GM23338 (cell line): ENCODE measurements around the gene CARMIL1. TPM values are rescaled to one million over a fixed set of nuclear protein-coding genes. Genes with fewer than 3 reads are reported as not detected.

Experiments used
- ATAC-seq: fragments of 200-7000 bp; cut with Tn5 transposase; 3 replicates; pipeline ENCODE4 v1.9.1; 2020
- DNase-seq: peaks from one replicate; pipeline ENCODE4 v3.0.0-alpha.2; 2015; ENCODE audit warnings: low spot score
- H2AFZ ChIP-seq: fragments of 200-600 bp; sonication (generic); 2 replicates; pipeline ENCODE4 v1.8.0; 2016; ENCODE audit warnings: antibody characterized with exemption, mild to moderate bottlenecking, moderate library complexity
- H3F3A ChIP-seq: fragments of 200-600 bp; sonication (generic); replicated peaks from 2 replicates; pipeline ENCODE4 v1.8.0; 2017; ENCODE audit warnings: antibody characterized with exemption, mixed run types, low read depth
- H3K27ac ChIP-seq: fragments of 200-600 bp; sonication (generic); 2 replicates; pipeline ENCODE4 v1.6.1; 2016; ENCODE audit warnings: low read depth
- H3K27me3 ChIP-seq: fragments of 200-600 bp; sonication (generic); 2 replicates; pipeline ENCODE4 v1.8.0; 2016; ENCODE audit warnings: mild to moderate bottlenecking, mixed run types, moderate library complexity; ENCODE audit not compliant: insufficient read depth
- H3K36me3 ChIP-seq: fragments of 200-600 bp; sonication (generic); 2 replicates; pipeline ENCODE4 v1.8.0; 2016; ENCODE audit warnings: mild to moderate bottlenecking; ENCODE audit not compliant: insufficient read depth
- H3K4me1 ChIP-seq: fragments of 200-600 bp; sonication (generic); 2 replicates; pipeline ENCODE4 v1.8.0; 2016; ENCODE audit warnings: mild to moderate bottlenecking, moderate library complexity; ENCODE audit not compliant: insufficient read depth
- H3K4me2 ChIP-seq: fragments of 200-600 bp; sonication (generic); 2 replicates; pipeline ENCODE4 v1.7.1; 2017; ENCODE audit warnings: mixed run types
- H3K4me3 ChIP-seq: fragments of 200-600 bp; sonication (generic); 2 replicates; pipeline ENCODE4 v1.6.1; 2016; ENCODE audit warnings: mixed run types
- H3K79me2 ChIP-seq: fragments of 200-600 bp; sonication (generic); replicated peaks from 2 replicates; pipeline ENCODE4 v1.8.0; 2017; ENCODE audit warnings: mild to moderate bottlenecking; ENCODE audit not compliant: insufficient read depth
- H3K9me2 ChIP-seq: fragments of 200-600 bp; sonication (generic); 2 replicates; pipeline ENCODE4 v1.8.0; 2017; ENCODE audit not compliant: insufficient read depth
- H4K20me1 ChIP-seq: fragments of 200-600 bp; sonication (generic); replicated peaks from 2 replicates; pipeline ENCODE4 v1.8.0; 2017; ENCODE audit warnings: mild to moderate bottlenecking; ENCODE audit not compliant: insufficient read depth
- H3K27ac Mint-ChIP-seq: 2 replicates; pipeline ENCODE4 v1.8.0; 2020; ENCODE audit warnings: inconsistent platforms, mild to moderate bottlenecking, moderate library complexity, mixed read lengths
- H3K27me3 Mint-ChIP-seq: 3 replicates; pipeline ENCODE4 v1.8.0; 2022; ENCODE audit warnings: low read depth, mild to moderate bottlenecking, moderate library complexity, mixed read lengths, inconsistent platforms; ENCODE audit not compliant: insufficient read depth, poor library complexity
- H3K36me3 Mint-ChIP-seq: 3 replicates; pipeline ENCODE4 v1.8.0; 2021; ENCODE audit warnings: low read depth, mild to moderate bottlenecking, inconsistent platforms, moderate library complexity, mixed read lengths
- H3K4me1 Mint-ChIP-seq: 3 replicates; pipeline ENCODE4 v1.8.0; 2020; ENCODE audit warnings: mild to moderate bottlenecking, inconsistent platforms, mixed read lengths
- H3K4me3 Mint-ChIP-seq: 3 replicates; pipeline ENCODE4 v1.8.0; 2021; ENCODE audit warnings: moderate library complexity, mild to moderate bottlenecking, inconsistent platforms, mixed read lengths
- H3K9me3 Mint-ChIP-seq: 3 replicates; pipeline ENCODE4 v1.8.0; 2020; ENCODE audit warnings: moderate library complexity, mild to moderate bottlenecking, inconsistent platforms, mixed read lengths
- POLR2AphosphoS5 ChIP-seq: IDR thresholded peaks from 2 replicates; pipeline ENCODE4 v1.6.1; 2016; ENCODE audit warnings: antibody characterized with exemption, low read depth
- polyA plus RNA-seq: library from polyadenylated mRNA; unstranded; fragments of >200 nt; fragmentation: Nextera tagmentation; extraction: Ambion mirVana; gene quantifications from 2 replicates; pipeline ENCODE4 v1.2.1, GENCODE V29; 2016
- total RNA-seq: library from RNA; depleted of rRNA; stranded (reverse); fragments of >200 nt; shearing (Covaris generic); gene quantifications from 2 replicates; pipeline ENCODE4 v1.2.3, GENCODE V29; 2014
- TF ChIP-seq, protein P1 (sequence below): fragments of 250-450 bp; sonication (Bioruptor Pico); IDR thresholded peaks from 2 replicates; pipeline ENCODE4 v1.5.0; 2020; ENCODE audit warnings: mild to moderate bottlenecking, moderate library complexity

The CARMIL1 gene
- total and polyA plus RNA-seq, 2 experiments from 2014 or later = 43.2 to 66.9 TPM

DNA sequence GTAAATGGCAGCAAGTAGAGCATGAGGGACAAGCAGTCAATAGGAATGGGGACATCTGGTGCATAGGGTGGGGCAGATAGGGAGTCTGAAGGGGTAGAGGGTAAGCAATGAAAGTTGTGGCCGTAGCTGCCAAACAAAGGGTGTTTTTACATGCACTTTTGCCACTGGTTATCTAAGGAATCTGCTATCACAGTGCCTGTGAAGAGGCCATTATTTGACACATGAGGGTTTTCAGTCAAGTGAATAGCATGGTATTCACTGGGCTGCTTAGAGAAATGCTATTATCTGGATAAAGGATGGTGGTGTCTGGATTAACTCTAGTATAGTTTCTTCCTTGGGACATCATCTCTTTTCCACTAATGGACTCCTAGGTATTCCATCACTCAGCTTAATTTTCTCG is 118.2 kb downstream of the CARMIL1 start (continued):
- TF ChIP-seq, protein P1, sequence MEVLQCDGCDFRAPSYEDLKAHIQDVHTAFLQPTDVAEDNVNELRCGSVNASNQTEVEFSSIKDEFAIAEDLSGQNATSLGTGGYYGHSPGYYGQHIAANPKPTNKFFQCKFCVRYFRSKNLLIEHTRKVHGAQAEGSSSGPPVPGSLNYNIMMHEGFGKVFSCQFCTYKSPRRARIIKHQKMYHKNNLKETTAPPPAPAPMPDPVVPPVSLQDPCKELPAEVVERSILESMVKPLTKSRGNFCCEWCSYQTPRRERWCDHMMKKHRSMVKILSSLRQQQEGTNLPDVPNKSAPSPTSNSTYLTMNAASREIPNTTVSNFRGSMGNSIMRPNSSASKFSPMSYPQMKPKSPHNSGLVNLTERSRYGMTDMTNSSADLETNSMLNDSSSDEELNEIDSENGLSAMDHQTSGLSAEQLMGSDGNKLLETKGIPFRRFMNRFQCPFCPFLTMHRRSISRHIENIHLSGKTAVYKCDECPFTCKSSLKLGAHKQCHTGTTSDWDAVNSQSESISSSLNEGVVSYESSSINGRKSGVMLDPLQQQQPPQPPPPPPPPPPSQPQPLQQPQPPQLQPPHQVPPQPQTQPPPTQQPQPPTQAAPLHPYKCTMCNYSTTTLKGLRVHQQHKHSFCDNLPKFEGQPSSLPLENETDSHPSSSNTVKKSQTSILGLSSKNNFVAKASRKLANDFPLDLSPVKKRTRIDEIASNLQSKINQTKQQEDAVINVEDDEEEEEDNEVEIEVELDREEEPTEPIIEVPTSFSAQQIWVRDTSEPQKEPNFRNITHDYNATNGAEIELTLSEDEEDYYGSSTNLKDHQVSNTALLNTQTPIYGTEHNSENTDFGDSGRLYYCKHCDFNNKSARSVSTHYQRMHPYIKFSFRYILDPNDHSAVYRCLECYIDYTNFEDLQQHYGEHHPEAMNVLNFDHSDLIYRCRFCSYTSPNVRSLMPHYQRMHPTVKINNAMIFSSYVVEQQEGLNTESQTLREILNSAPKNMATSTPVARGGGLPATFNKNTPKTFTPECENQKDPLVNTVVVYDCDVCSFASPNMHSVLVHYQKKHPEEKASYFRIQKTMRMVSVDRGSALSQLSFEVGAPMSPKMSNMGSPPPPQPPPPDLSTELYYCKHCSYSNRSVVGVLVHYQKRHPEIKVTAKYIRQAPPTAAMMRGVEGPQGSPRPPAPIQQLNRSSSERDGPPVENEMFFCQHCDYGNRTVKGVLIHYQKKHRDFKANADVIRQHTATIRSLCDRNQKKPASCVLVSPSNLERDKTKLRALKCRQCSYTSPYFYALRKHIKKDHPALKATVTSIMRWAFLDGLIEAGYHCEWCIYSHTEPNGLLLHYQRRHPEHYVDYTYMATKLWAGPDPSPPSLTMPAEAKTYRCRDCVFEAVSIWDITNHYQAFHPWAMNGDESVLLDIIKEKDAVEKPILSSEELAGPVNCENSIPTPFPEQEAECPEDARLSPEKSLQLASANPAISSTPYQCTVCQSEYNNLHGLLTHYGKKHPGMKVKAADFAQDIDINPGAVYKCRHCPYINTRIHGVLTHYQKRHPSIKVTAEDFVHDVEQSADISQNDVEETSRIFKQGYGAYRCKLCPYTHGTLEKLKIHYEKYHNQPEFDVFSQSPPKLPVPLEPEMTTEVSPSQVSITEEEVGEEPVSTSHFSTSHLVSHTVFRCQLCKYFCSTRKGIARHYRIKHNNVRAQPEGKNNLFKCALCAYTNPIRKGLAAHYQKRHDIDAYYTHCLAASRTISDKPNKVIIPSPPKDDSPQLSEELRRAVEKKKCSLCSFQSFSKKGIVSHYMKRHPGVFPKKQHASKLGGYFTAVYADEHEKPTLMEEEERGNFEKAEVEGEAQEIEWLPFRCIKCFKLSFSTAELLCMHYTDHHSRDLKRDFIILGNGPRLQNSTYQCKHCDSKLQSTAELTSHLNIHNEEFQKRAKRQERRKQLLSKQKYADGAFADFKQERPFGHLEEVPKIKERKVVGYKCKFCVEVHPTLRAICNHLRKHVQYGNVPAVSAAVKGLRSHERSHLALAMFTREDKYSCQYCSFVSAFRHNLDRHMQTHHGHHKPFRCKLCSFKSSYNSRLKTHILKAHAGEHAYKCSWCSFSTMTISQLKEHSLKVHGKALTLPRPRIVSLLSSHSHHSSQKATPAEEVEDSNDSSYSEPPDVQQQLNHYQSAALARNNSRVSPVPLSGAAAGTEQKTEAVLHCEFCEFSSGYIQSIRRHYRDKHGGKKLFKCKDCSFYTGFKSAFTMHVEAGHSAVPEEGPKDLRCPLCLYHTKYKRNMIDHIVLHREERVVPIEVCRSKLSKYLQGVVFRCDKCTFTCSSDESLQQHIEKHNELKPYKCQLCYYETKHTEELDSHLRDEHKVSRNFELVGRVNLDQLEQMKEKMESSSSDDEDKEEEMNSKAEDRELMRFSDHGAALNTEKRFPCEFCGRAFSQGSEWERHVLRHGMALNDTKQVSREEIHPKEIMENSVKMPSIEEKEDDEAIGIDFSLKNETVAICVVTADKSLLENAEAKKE (CRISPR knock-in tag) = no peak

DNA sequence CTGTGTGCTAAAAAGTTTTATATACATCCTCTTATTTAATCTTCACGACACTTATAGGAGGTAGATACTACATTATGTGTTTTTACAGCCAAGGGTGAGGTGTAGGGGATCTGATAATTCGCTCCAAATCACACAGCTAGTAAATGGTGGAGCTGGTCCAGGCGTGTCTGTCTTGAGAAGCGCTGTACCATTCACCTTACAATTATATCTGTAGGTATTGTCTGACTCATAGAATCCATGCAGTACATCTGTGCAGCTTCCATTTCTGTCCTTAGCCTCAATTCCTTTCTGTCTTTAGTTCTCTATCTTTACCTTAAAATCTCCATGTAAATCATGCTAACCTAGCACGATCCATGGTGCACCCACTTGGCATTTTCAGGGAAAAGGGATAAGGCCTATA is 120.7 kb downstream of the CARMIL1 start:
- no peaks in the 10 kb centered on the region for H3K36me3 Mint-ChIP-seq
- Histone ChIP-seq H3K9me2 (no peaks in the 10 kb centered on the region), H3K27me3 (no peaks in the 10 kb centered on the region), H2AFZ (no peak overlapping the region), H3K36me3 (no peaks in the 10 kb centered on the region), H4K20me1 (no peaks in the 10 kb centered on the region; the same call in 1 of the 2 replicates), H3K4me3 (no peak overlapping the region), H3K4me2 (no peak overlapping the region), H3K27ac (no peak overlapping the region), H3K79me2 (peaks cover 89% of the 10 kb centered on the region), H3K4me1 (peaks cover 41% of the 10 kb centered on the region), H3F3A (no peaks in the 10 kb centered on the region)
- H3K9me3 Mint-ChIP-seq = no peaks in the 10 kb centered on the region
- H3K4me3 Mint-ChIP-seq = no peak overlapping the region
- TF ChIP-seq, protein P1 (CRISPR knock-in tag) = no peak
- no peak for TF ChIP-seq POLR2AphosphoS5
- peaks cover 62% of the 10 kb centered on the region for H3K4me1 Mint-ChIP-seq
- H3K27me3 Mint-ChIP-seq = peaks cover 4% of the 10 kb centered on the region
- ATAC-seq = no peak
- H3K27ac Mint-ChIP-seq = peak overlapping the region; percentile 7; the same call in 1 of the 2 replicates
- no peak for DNase-seq
